Sciatic nerve (tissue), 2 donors: ENCODE results near the gene SRD5A2. TPM values are rescaled to one million over a fixed set of nuclear protein-coding genes. Genes with fewer than 3 reads are reported as not detected.

Experiments
- ATAC-seq: fragments of 200-7000 bp; cut with Tn5 transposase; one replicate; pipeline ENCODE4 v1.9.1; 2020; ENCODE audit warnings: mild to moderate bottlenecking, moderate library complexity
- DNase-seq: peaks from one replicate; pipeline ENCODE4 v3.0.0-alpha.2; 2020; ENCODE audit warnings: low spot score
- intact Hi-C: fragments of 100-400 bp; cut with DNase I; formaldehyde crosslinking; loops from one replicate; pipeline ENCODE4 v1.14.2; 2022
- total RNA-seq: library from RNA; stranded (reverse); fragmentation: NEBNext Ultra II Directional; extraction: Animal tissue kit (Norgen Biotek cat#: 25700); gene quantifications from one replicate; pipeline ENCODE4 v1.2.1, GENCODE V29; 2021
- donor health status: DM: no; HTN: no; CAD: no.
- donor health status: DM: no; HTN: no; CAD: no.

SRD5A2 gene, protein sequence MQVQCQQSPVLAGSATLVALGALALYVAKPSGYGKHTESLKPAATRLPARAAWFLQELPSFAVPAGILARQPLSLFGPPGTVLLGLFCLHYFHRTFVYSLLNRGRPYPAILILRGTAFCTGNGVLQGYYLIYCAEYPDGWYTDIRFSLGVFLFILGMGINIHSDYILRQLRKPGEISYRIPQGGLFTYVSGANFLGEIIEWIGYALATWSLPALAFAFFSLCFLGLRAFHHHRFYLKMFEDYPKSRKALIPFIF
- not detected for total RNA-seq

GRCh38 chr2:31580321-31581117 lies at the start of gene SRD5A2:
Gene SRD5A2 (minus strand): TSS chr2:31580938. CDS start chr2:31580900, 38 bp downstream.
- DNase-seq (no peak), ATAC-seq (no peak)
- intact Hi-C loops = no loop called here

DNA sequence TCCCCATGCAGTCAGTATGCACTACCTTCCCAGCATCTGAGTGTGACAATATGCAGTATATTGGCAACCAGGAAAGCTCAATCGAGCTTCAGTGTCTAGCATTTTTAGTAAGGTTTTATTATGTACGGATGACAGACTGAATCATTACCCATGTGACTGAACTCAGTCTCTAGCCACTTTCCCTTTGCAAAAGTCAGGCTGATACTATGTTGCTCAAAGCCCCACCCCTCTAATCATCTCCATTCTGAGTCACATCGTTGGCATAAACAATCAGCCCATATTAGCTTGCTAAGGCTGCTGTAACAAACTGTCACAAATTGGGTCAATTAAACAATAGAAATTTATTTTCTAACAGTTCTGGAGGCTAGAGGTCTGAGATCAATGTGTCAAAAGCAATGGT lies 25.8 kb upstream of the SRD5A2 start:
- ATAC-seq = no peak
- intact Hi-C loops = no loop called here

DNA sequence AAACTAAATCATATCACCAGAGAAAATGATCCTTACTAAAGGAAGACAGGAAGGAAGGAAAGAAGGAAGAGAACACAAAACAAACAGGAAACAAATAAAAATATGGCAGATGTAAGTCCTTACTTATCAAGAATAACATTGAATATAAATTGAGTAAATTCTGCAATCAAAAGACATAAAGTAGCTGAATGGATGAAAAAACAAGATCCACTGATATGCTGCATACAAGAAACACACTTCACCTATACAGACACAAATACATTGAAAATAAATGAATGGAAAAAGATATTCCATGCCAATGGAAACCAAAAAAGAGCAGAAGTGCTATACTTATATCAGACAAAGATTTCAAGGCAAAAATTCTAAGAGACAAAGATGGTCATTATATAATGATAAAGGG lies 18.0 kb upstream of the SRD5A2 start:
- no peak for DNase-seq
- ATAC-seq = no peak
- intact Hi-C loops = no loop called here

More for the DNA sequence above, 25.8 kb upstream of the SRD5A2 start:
- no peak for DNase-seq

- ATAC-seq = no peak
- no peak for DNase-seq
- intact Hi-C loops = no loop called here
Observed at GRCh38 chr2:31586230-31586629, 5.5 kb upstream of the SRD5A2 start.

DNA sequence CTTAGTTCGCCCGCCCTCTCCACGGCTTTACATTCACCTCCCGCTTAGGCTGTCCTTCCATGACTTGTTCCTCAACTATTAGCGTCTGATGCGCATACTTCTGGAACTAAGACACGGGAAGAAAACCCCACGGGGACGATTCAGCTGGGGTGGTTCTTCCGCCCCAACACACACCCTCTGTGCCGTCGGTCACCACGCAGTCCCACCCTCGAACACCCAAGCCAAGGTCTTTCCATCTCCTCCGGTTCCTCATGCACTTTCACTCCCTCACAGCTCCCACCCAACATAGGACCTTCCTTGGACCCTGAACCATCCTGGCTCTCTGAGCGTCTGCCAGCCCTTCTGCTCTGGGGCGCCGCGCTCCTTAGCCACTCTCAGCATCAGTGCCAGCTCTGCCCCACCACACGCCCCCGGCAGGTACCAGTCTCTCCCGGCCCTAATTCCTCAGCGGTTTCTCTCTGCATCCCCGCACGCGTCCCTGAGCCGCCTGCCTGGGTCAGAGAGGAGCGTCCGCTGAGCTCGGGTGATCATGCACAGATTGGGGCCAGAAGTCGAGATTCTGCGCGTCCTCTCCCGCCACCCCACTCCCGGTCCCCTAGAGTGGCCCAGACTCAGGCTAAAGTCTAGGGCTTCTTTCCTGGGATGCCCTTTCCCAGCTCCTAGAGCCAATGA lies 522 bp upstream of the SRD5A2 start:
- ATAC-seq (no peak), DNase-seq (no peak)
- intact Hi-C loops = no loop called here

GRCh38 chr2:31579996-31580320 lies 780 bp downstream of the SRD5A2 start:
- ATAC-seq (no peak), DNase-seq (no peak)
- intact Hi-C loops = no loop called here

- no peak for ATAC-seq
- intact Hi-C loops = no loop called here
- no peak for DNase-seq
Observed at GRCh38 chr2:31578316-31578715, 2.4 kb downstream of the SRD5A2 start.

- no peak for DNase-seq
Observed at GRCh38 chr2:31577143-31577542, 3.6 kb downstream of the SRD5A2 start.

DNA sequence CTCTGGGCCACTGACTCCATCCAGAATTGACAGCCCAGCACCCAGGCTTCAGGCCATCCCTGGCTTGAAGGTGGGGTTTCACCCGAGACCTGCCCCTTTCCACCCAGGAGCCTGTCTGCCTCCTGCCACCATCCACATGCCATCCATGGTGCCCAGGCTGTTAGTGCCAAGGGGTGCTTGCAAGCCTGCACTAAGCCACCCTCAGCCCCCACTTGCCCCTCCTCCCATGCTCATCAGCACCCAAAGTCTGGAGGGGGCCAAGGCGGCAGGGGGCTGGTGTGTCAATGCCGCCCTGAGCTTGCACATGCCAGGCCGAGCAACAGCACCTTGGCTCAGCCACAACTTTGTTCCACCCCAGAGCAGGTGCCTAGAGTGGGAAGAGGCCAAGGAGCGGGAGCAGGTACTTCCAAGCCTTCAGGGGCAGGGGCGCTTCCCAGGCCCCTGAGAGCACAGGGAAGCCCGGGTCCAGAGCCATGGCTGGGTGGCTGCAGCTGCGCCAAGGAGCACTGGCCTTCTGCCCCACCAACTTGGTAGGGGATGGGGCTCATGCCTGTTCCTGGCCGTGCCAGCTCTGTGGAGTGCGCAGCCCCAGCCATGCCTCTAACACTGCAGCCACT lies 12.0 kb downstream of the SRD5A2 start:
- no peak for DNase-seq
- intact Hi-C loops = no loop called here
- ATAC-seq = no peak

More at GRCh38 chr2:31577143-31577542, 3.6 kb downstream of the SRD5A2 start:
- no peak for ATAC-seq
- intact Hi-C loops = no loop called here

GRCh38 chr2:31567679-31568078 lies 13.1 kb downstream of the SRD5A2 start:
- no peak for ATAC-seq
- intact Hi-C loops = no loop called here
- no peak for DNase-seq

GRCh38 chr2:31563273-31563839 lies 17.4 kb downstream of the SRD5A2 start:
- DNase-seq = no peak
- intact Hi-C loops = no loop called here
- no peak for ATAC-seq

- intact Hi-C loops = no loop called here
- no peak for ATAC-seq
- DNase-seq = no peak
Observed at GRCh38 chr2:31561823-31562222, 18.9 kb downstream of the SRD5A2 start.

GRCh38 chr2:31558401-31559295 lies 22.1 kb downstream of the SRD5A2 start:
- intact Hi-C loops = no loop called here
- peak; percentile 55 for ATAC-seq
- DNase-seq = no peak

DNA sequence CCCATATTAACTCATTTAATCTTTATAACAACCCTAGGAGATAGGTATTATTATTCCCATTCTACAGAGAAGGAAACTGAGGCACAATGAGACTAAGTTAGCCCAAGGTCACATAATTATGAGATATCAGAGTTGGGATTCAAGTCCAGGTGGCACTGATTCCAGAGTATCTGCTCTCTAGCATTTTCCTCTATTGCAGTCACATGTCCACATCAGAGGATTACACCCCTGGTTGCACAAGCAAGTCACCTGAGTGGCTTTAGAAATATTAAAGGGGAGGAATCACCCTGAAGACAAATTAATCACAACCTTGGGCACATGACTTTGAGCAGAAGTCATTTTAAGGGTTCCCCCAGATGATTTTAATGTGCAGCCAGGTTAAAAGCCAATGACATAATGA lies 23.8 kb downstream of the SRD5A2 start:
- intact Hi-C loops = no loop called here
- DNase-seq (no peak), ATAC-seq (no peak)

GRCh38 chr2:31555967-31556706 lies 24.6 kb downstream of the SRD5A2 start:
- ATAC-seq = no peak
- DNase-seq = no peak
- intact Hi-C loops = no loop called here

DNA sequence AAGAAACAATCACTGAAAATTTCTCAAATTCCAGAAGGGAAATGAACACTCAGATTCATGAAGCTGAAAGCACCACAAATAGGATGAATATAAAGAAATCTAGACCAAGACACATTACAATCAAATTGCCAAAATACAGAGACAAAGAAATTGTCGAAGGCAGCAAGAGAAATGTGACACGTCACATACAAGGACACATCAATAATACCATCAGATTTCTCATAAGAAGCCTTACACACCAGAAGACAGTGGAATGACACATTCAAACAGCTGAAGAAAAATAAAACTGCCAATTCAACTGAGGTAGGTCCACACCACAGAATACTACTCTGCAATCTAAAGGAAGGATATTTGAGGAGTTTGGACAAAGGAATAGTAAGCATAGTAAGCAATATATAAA lies 27.4 kb downstream of the SRD5A2 start:
- intact Hi-C loops = no loop called here
- ATAC-seq = no peak
- DNase-seq = no peak

GRCh38 chr2:31547485-31547884 lies 33.3 kb downstream of the SRD5A2 start:
- intact Hi-C loops = no loop called here
- no peak for ATAC-seq
- DNase-seq = no peak

GRCh38 chr2:31541853-31542252 lies 38.9 kb downstream of the SRD5A2 start:
- intact Hi-C loops = no loop called here
- ATAC-seq = no peak
- DNase-seq = no peak
